Liver (tissue), 9 donors: ENCODE data around the gene SLC4A5. TPM values are rescaled to one million over a fixed set of nuclear protein-coding genes. Genes with fewer than 3 reads are reported as not detected.

Experiments used
- DNase-seq: peaks from one replicate; pipeline ENCODE4 v3.0.0-alpha.2; 2017; ENCODE audit warnings: low spot score
- H3K27ac ChIP-seq, 2 donors: one replicate each; pipeline ENCODE4 v1.7.0; 2013; ENCODE audit warnings: inconsistent platforms in 2 of 2, low read length in 2 of 2, control low read depth in 1 of 2, low read depth in 1 of 2, mild to moderate bottlenecking in 1 of 2
- H3K27me3 ChIP-seq, 4 donors: one replicate each; pipeline versions ENCODE4 v1.6.1 to v1.7.0; 2013; ENCODE audit warnings: low read length in 3 of 4, inconsistent platforms in 1 of 4, mild to moderate bottlenecking in 1 of 4, moderate library complexity in 1 of 4; ENCODE audit not compliant: control insufficient read depth in 4 of 4, insufficient read depth in 4 of 4
- H3K36me3 ChIP-seq, 4 donors: one replicate each; pipeline versions ENCODE4 v1.6.1 to v1.7.0; 2013; ENCODE audit warnings: low read length in 3 of 4, mild to moderate bottlenecking in 3 of 4, low read depth in 1 of 4, moderate library complexity in 1 of 4; ENCODE audit not compliant: control insufficient read depth in 4 of 4, insufficient read depth in 3 of 4
- H3K4me1 ChIP-seq, 4 donors: one replicate each; pipeline versions ENCODE4 v1.6.1 to v1.7.0; 2013; ENCODE audit warnings: low read length in 3 of 4, mild to moderate bottlenecking in 3 of 4, moderate library complexity in 1 of 4; ENCODE audit not compliant: control insufficient read depth in 4 of 4, insufficient read depth in 4 of 4
- H3K4me3 ChIP-seq, 3 donors: one replicate each; pipeline versions ENCODE4 v1.6.1 to v1.7.0; 2013; ENCODE audit warnings: low read length in 3 of 3, control low read depth in 1 of 3, low read depth in 1 of 3, mild to moderate bottlenecking in 1 of 3
- H3K9ac ChIP-seq, 2 donors: one replicate each; pipeline ENCODE4 v1.7.0; 2013; ENCODE audit warnings: low read length in 2 of 2, mild to moderate bottlenecking in 2 of 2, moderate library complexity in 2 of 2, control low read depth in 1 of 2, low read depth in 1 of 2
- H3K9me3 ChIP-seq, 4 donors: one replicate each; pipeline versions ENCODE4 v1.6.1 to v1.7.0; 2013; ENCODE audit warnings: low read length in 3 of 4; ENCODE audit not compliant: control insufficient read depth in 4 of 4
- EGR1 ChIP-seq, 2 donors: IDR thresholded peaks; 2 replicates each; pipeline ENCODE4 v1.6.1; 2016 to 2018; ENCODE audit warnings: antibody characterized with exemption in 2 of 2, low read depth in 2 of 2
- GABPA ChIP-seq, 2 donors: IDR thresholded peaks in 1 of 2; conservative IDR thresholded peaks in 1 of 2; 2 replicates each; pipeline ENCODE4 v1.6.1; 2016; ENCODE audit warnings: antibody characterized with exemption in 2 of 2, mild to moderate bottlenecking in 1 of 2, moderate library complexity in 1 of 2
- HNF4A ChIP-seq, 2 donors: conservative IDR thresholded peaks; 2 replicates each; pipeline ENCODE4 v1.6.1; 2016; ENCODE audit warnings: antibody characterized with exemption in 2 of 2, mild to moderate bottlenecking in 2 of 2
- JUND ChIP-seq, 2 donors: IDR thresholded peaks; 2 replicates each; pipeline ENCODE4 v1.6.1; 2016; ENCODE audit warnings: antibody characterized with exemption in 2 of 2
- MAX ChIP-seq: IDR thresholded peaks from 2 replicates; pipeline ENCODE4 v1.6.1; 2016; ENCODE audit warnings: antibody characterized with exemption
- NR2F2 ChIP-seq: IDR thresholded peaks from 2 replicates; pipeline ENCODE4 v1.6.1; 2016; ENCODE audit warnings: antibody characterized with exemption
- RAD21 ChIP-seq, 2 donors: IDR thresholded peaks; 2 replicates each; pipeline ENCODE4 v1.6.1; 2016; ENCODE audit warnings: antibody characterized with exemption in 2 of 2, mild to moderate bottlenecking in 2 of 2
- REST ChIP-seq: IDR thresholded peaks from 2 replicates; pipeline ENCODE4 v1.6.1; 2016; ENCODE audit warnings: antibody characterized with exemption, mild to moderate bottlenecking
- RXRA ChIP-seq, 2 donors: IDR thresholded peaks; 2 replicates each; pipeline ENCODE4 v1.6.1; 2017 to 2018; ENCODE audit warnings: antibody characterized with exemption in 2 of 2, mild to moderate bottlenecking in 1 of 2
- SP1 ChIP-seq: IDR thresholded peaks from 2 replicates; pipeline ENCODE4 v1.6.1; 2018; ENCODE audit warnings: antibody characterized with exemption, mild to moderate bottlenecking
- WGBS: extraction: QIAGEN DNeasy Blood & Tissue Kit; methylation state at CpG from one replicate; pipeline ENCODE4 v1.1.7; 2013; 5-methylcytosine and 5-hydroxymethylcytosine counted together
- polyA plus RNA-seq, 2 donors: library from polyadenylated mRNA; stranded (reverse) in 1 of 2; unstranded in 1 of 2; fragments of 200-250 nt in 1 of 2; fragments of >200 nt in 1 of 2; fragmentation: Nextera tagmentation in 1 of 2; extraction: Ambion mirVana in 1 of 2; gene quantifications; one replicate each; pipeline versions ENCODE4 v1.2.1 to v1.2.3, GENCODE V29; 2013 to 2015
- total RNA-seq, 2 donors: library from RNA; depleted of rRNA; stranded (reverse); fragments of >200 nt; gene quantifications; one replicate each; pipeline ENCODE4 v1.2.3, GENCODE V29; 2014
- TF ChIP-seq, protein P1 (sequence below): IDR thresholded peaks from 2 replicates; pipeline ENCODE4 v1.6.1; 2016; ENCODE audit warnings: antibody characterized with exemption
- TF ChIP-seq, protein P2 (sequence below): fragments of 150-350 bp; IDR thresholded peaks from 2 replicates; pipeline ENCODE4 v1.5.1; 2017; ENCODE audit warnings: improper control_type of control experiment, low read depth, low read length; ENCODE audit not compliant: missing input control
- donor health status: healthy.
- donor health status: healthy.
- donor health status: healthy.
- donor health status: healthy.
- donor health status: healthy.

SLC4A5 gene
- total and polyA plus RNA-seq, 4 donors: 0.12 to 0.50 (median 0.29) TPM

- Histone ChIP-seq H3K36me3 (no peaks in the 10 kb centered on the region), H3K4me1 (no peaks in the 10 kb centered on the region), H3K9ac (no peak overlapping the region), H3K9me3 (no peaks in the 10 kb centered on the region), H3K27me3 (no peaks in the 10 kb centered on the region), H3K27ac (no peak overlapping the region), H3K4me3 (no peak overlapping the region)
- WGBS: 97% methylated on average over 1 of the region's 1 CpG
- no peak for DNase-seq
- TF ChIP-seq JUND (IDR thresholded peaks at IDR 0.05): no peak
- no peak for TF ChIP-seq REST
- no peak for TF ChIP-seq RAD21 (IDR thresholded peaks at IDR 0.05)
- no peak for TF ChIP-seq GABPA (IDR thresholded peaks at IDR 0.05 in 1 of 2, conservative IDR thresholded peaks at IDR 0.05 in 1 of 2)
- TF ChIP-seq EGR1 (IDR thresholded peaks at IDR 0.05; ENCODE audit: low read depth in 2 of 2): no peak
Observed at GRCh38 chr2:74275228-74275627, 68.0 kb downstream of the SLC4A5 start.

- H3K27ac ChIP-seq: no peak overlapping the region
- no peaks in the 10 kb centered on the region for H3K36me3 ChIP-seq
- no peaks in the 10 kb centered on the region for H3K27me3 ChIP-seq
- peaks cover 0 to 5% (median 0%) of the 10 kb centered on the region in 4 donors for H3K4me1 ChIP-seq
- no peaks in the 10 kb centered on the region for H3K9me3 ChIP-seq
- no peak for DNase-seq
- TF ChIP-seq RXRA (IDR thresholded peaks at IDR 0.05): no peak
- TF ChIP-seq, protein P1, sequence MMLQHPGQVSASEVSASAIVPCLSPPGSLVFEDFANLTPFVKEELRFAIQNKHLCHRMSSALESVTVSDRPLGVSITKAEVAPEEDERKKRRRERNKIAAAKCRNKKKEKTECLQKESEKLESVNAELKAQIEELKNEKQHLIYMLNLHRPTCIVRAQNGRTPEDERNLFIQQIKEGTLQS: no peak
- no peak for TF ChIP-seq JUND (IDR thresholded peaks at IDR 0.05)
- TF ChIP-seq SP1: no peak
- H3K9ac ChIP-seq: no peak overlapping the region
- no peak overlapping the region for H3K4me3 ChIP-seq
- 95% methylated on average over 1 of the region's 1 CpG for WGBS
Observed at GRCh38 chr2:74269667-74270066, 73.5 kb downstream of the SLC4A5 start.

GRCh38 chr2:74267068-74267467, 76.1 kb downstream of the SLC4A5 start:
- TF ChIP-seq, protein P2, sequence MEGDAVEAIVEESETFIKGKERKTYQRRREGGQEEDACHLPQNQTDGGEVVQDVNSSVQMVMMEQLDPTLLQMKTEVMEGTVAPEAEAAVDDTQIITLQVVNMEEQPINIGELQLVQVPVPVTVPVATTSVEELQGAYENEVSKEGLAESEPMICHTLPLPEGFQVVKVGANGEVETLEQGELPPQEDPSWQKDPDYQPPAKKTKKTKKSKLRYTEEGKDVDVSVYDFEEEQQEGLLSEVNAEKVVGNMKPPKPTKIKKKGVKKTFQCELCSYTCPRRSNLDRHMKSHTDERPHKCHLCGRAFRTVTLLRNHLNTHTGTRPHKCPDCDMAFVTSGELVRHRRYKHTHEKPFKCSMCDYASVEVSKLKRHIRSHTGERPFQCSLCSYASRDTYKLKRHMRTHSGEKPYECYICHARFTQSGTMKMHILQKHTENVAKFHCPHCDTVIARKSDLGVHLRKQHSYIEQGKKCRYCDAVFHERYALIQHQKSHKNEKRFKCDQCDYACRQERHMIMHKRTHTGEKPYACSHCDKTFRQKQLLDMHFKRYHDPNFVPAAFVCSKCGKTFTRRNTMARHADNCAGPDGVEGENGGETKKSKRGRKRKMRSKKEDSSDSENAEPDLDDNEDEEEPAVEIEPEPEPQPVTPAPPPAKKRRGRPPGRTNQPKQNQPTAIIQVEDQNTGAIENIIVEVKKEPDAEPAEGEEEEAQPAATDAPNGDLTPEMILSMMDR: peak; percentile 47
- peak; percentile 73 to 87 for TF ChIP-seq RXRA (IDR thresholded peaks at IDR 0.05)
- no peak for TF ChIP-seq EGR1 (IDR thresholded peaks at IDR 0.05; ENCODE audit: low read depth in 2 of 2)
- peak; percentile 88 for TF ChIP-seq SP1
- TF ChIP-seq NR2F2: no peak
- peak; percentile 70 to 73 for TF ChIP-seq RAD21 (IDR thresholded peaks at IDR 0.05)
- peak in 1 of 2 donors; percentile 23 for TF ChIP-seq GABPA (IDR thresholded peaks at IDR 0.05 in 1 of 2, conservative IDR thresholded peaks at IDR 0.05 in 1 of 2)
- TF ChIP-seq HNF4A (conservative IDR thresholded peaks at IDR 0.05): peak; percentile 36 to 55
- TF ChIP-seq MAX: peak; percentile 29
- H3K36me3 ChIP-seq: no peaks in the 10 kb centered on the region
- H3K4me3 ChIP-seq: no peak overlapping the region
- H3K27ac ChIP-seq: no peak overlapping the region
- no peaks in the 10 kb centered on the region for H3K27me3 ChIP-seq
- H3K9me3 ChIP-seq: no peaks in the 10 kb centered on the region
- H3K9ac ChIP-seq: no peak overlapping the region
- peaks cover 0 to 5% (median 0%) of the 10 kb centered on the region in 4 donors for H3K4me1 ChIP-seq
- DNase-seq: no peak
- 16% methylated on average over 4 of the region's 4 CpGs for WGBS
